GM12892 (cell line): ENCODE measurements around the gene KLF13.

Experiments
- DNase-seq: peaks from one replicate; pipeline ENCODE4 v3.0.0; 2011; ENCODE audit not compliant: insufficient read length
- FAIRE-seq: peaks from 2 replicates; lab custom pipeline; 2011; peaks lifted over from hg19 to GRCh38; lab: Jason Lieb, UNC
- POLR2A ChIP-seq: IDR thresholded peaks from 2 replicates; pipeline ENCODE4 v1.6.1; 2011; ENCODE audit warnings: low read depth, low read length, control low read depth
- POLR2AphosphoS5 ChIP-seq: IDR thresholded peaks from 2 replicates; pipeline ENCODE4 v1.6.1; 2011; ENCODE audit warnings: low read depth, low read length, control low read depth
- TAF1 ChIP-seq: IDR thresholded peaks from 2 replicates; pipeline ENCODE4 v1.6.1; 2011; ENCODE audit warnings: low read depth, mild to moderate bottlenecking, control low read depth, low read length, borderline replicate concordance

KLF13 gene

GRCh38 chr15:31399544-31400171 lies 73.0 kb downstream of the KLF13 start:
- TF ChIP-seq POLR2A (no peak), TAF1 (no peak)
- FAIRE-seq (no peak), DNase-seq (no peak)

- no peak for FAIRE-seq
- TF ChIP-seq POLR2AphosphoS5: no peak
- TF ChIP-seq POLR2A: no peak
- TF ChIP-seq TAF1: no peak
- DNase-seq: no peak
These were observed 73.7 kb downstream of the KLF13 start for GRCh38 chr15:31400222-31400927.

- TF ChIP-seq POLR2AphosphoS5 (no peak), POLR2A (no peak), TAF1 (no peak)
- no peak for FAIRE-seq
- no peak for DNase-seq
These were observed 74.6 kb downstream of the KLF13 start for GRCh38 chr15:31401282-31401681.

- DNase-seq (no peak), FAIRE-seq (no peak)
- TF ChIP-seq TAF1 (no peak), POLR2A (no peak), POLR2AphosphoS5 (no peak)
These were observed 75.4 kb downstream of the KLF13 start for GRCh38 chr15:31402003-31402402.

- DNase-seq (no peak), FAIRE-seq (no peak)
- TF ChIP-seq POLR2A (no peak), TAF1 (no peak), POLR2AphosphoS5 (no peak)
These were observed 75.9 kb downstream of the KLF13 start for GRCh38 chr15:31402511-31403056.

- DNase-seq: no peak
- no peak for FAIRE-seq
- no peak for TF ChIP-seq TAF1
- TF ChIP-seq POLR2A: no peak
- no peak for TF ChIP-seq POLR2AphosphoS5
These were observed 76.5 kb downstream of the KLF13 start for GRCh38 chr15:31403096-31403495.

- FAIRE-seq (no peak), DNase-seq (no peak)
- TF ChIP-seq TAF1: no peak
- TF ChIP-seq POLR2A: no peak
- no peak for TF ChIP-seq POLR2AphosphoS5
These were observed 77.0 kb downstream of the KLF13 start for GRCh38 chr15:31403606-31404005.

GRCh38 chr15:31404345-31404744 lies 77.7 kb downstream of the KLF13 start:
- FAIRE-seq (no peak), DNase-seq (no peak)
- TF ChIP-seq POLR2AphosphoS5: no peak
- no peak for TF ChIP-seq TAF1
- TF ChIP-seq POLR2A: no peak

- DNase-seq (no peak), FAIRE-seq (no peak)
- no peak for TF ChIP-seq TAF1
These were observed 78.7 kb downstream of the KLF13 start for GRCh38 chr15:31405200-31405920.

GRCh38 chr15:31407376-31407775 lies 80.7 kb downstream of the KLF13 start:
- DNase-seq: no peak
- FAIRE-seq: no peak
- TF ChIP-seq POLR2A: no peak
- no peak for TF ChIP-seq POLR2AphosphoS5
- no peak for TF ChIP-seq TAF1

GRCh38 chr15:31407851-31408250 lies 81.2 kb downstream of the KLF13 start:
- FAIRE-seq: no peak
- TF ChIP-seq TAF1 (no peak), POLR2A (no peak), POLR2AphosphoS5 (no peak)
- no peak for DNase-seq
